HEK293 (cell line): ENCODE data around the gene HPCAL1.

Experiments
- CTCF ChIA-PET: fragments of 350-600 bp; formaldehyde crosslinking; extraction: SDS; loops from one replicate; lab custom pipeline; 2021; ENCODE audit warnings: antibody characterized with exemption; lab: Yijun Ruan, JAX
- POLR2A ChIA-PET: fragments of 300-600 bp; formaldehyde crosslinking; extraction: SDS; loops from one replicate; lab custom pipeline; 2020; ENCODE audit warnings: antibody characterized with exemption, inconsistent platforms; lab: Yijun Ruan, JAX
- H3K27ac ChIP-seq: fragments of 200-500 bp; sonication (Bioruptor generic); 2 replicates; pipeline ENCODE4 v1.5.1; 2014; ENCODE audit warnings: low read depth, low read length, control low read depth, inconsistent platforms; ENCODE audit errors: extremely low read depth
- H3K36me3 ChIP-seq, 2 experiments: fragments of 200-500 bp in 1 of 2; sonication (Bioruptor generic) in 1 of 2; 1 replicate in 1 of 2; 2 replicates in 1 of 2; pipeline ENCODE4 v1.5.1; 2014 to 2017; ENCODE audit warnings: inconsistent platforms in 2 of 2, low read length in 2 of 2; ENCODE audit not compliant: control insufficient read depth in 2 of 2, insufficient read depth in 1 of 2
- H3K4me1 ChIP-seq: fragments of 200-500 bp; sonication (Bioruptor generic); 2 replicates; pipeline ENCODE4 v1.5.1; 2014; ENCODE audit warnings: mild to moderate bottlenecking, low read length, inconsistent platforms; ENCODE audit not compliant: control insufficient read depth, insufficient read depth
- H3K4me3 ChIP-seq: 2 replicates; pipeline ENCODE4 v1.5.1; 2011; ENCODE audit warnings: low read depth, mild to moderate bottlenecking, control low read depth, low read length, moderate library complexity
- H3K9me3 ChIP-seq: fragments of 200-500 bp; sonication (Bioruptor generic); 2 replicates; pipeline ENCODE4 v1.5.1; 2014; ENCODE audit warnings: low read depth, low read length, inconsistent platforms; ENCODE audit not compliant: control insufficient read depth, insufficient read depth
- HOXD13 ChIP-seq: sonication (generic); formaldehyde crosslinking; IDR thresholded peaks from 2 replicates; pipeline ENCODE4 v1.8.0; 2022; ENCODE audit warnings: missing genetic modification reagents, borderline replicate concordance
- OVOL3 ChIP-seq: fragments of 450-650 bp; formaldehyde crosslinking; IDR thresholded peaks from 2 replicates; pipeline ENCODE4 v1.5.1; 2016; ENCODE audit warnings: missing biosample characterization, missing genetic modification characterization
- PRDM2 ChIP-seq: fragments of 450-650 bp; formaldehyde crosslinking; IDR thresholded peaks from 2 replicates; pipeline ENCODE4 v1.5.1; 2016; ENCODE audit warnings: missing biosample characterization, missing genetic modification characterization, borderline replicate concordance
- SP2 ChIP-seq: fragments of 450-650 bp; formaldehyde crosslinking; IDR thresholded peaks from 2 replicates; pipeline ENCODE4 v1.5.1; 2016; ENCODE audit warnings: missing biosample characterization, missing genetic modification characterization
- SP3 ChIP-seq: fragments of 450-650 bp; formaldehyde crosslinking; IDR thresholded peaks from 2 replicates; pipeline ENCODE4 v1.5.1; 2016; ENCODE audit warnings: missing biosample characterization, missing genetic modification characterization
- ZBTB1 ChIP-seq: fragments of 450-650 bp; formaldehyde crosslinking; IDR thresholded peaks from 2 replicates; pipeline ENCODE4 v1.5.1; 2016; ENCODE audit warnings: missing biosample characterization, missing genetic modification characterization
- ZBTB44 ChIP-seq: fragments of 450-650 bp; IDR thresholded peaks from 2 replicates; pipeline ENCODE4 v1.5.1; 2018; ENCODE audit warnings: missing biosample characterization, mild to moderate bottlenecking, missing genetic modification characterization
- ZNF148 ChIP-seq: fragments of 450-650 bp; formaldehyde crosslinking; IDR thresholded peaks from 2 replicates; pipeline ENCODE4 v1.5.0; 2017; ENCODE audit warnings: missing biosample characterization, missing genetic modification characterization, borderline replicate concordance
- ZNF16 ChIP-seq: fragments of 450-650 bp; formaldehyde crosslinking; IDR thresholded peaks from 2 replicates; pipeline ENCODE4 v1.5.1; 2016; ENCODE audit warnings: low read depth, missing biosample characterization, missing genetic modification characterization
- ZNF175 ChIP-seq: fragments of 450-650 bp; formaldehyde crosslinking; IDR thresholded peaks from 2 replicates; pipeline ENCODE4 v1.5.1; 2016; ENCODE audit warnings: missing biosample characterization, missing genetic modification characterization
- ZNF18 ChIP-seq: fragments of 450-650 bp; formaldehyde crosslinking; IDR thresholded peaks from 2 replicates; pipeline ENCODE4 v1.5.1; 2016; ENCODE audit warnings: missing biosample characterization, missing genetic modification characterization
- ZNF19 ChIP-seq: fragments of 450-650 bp; formaldehyde crosslinking; IDR thresholded peaks from 2 replicates; pipeline ENCODE4; 2016; ENCODE audit warnings: missing biosample characterization, missing genetic modification characterization, low read depth
- ZNF48 ChIP-seq: fragments of 450-650 bp; formaldehyde crosslinking; IDR thresholded peaks from 2 replicates; pipeline ENCODE4 v1.5.1; 2016; ENCODE audit warnings: missing biosample characterization, missing genetic modification characterization
- ZNF555 ChIP-seq: fragments of 450-650 bp; formaldehyde crosslinking; conservative IDR thresholded peaks from 2 replicates; pipeline ENCODE4 v1.5.1; 2017; ENCODE audit warnings: missing biosample characterization, mild to moderate bottlenecking, missing genetic modification characterization, inconsistent platforms
- ZNF623 ChIP-seq: fragments of 450-650 bp; formaldehyde crosslinking; IDR thresholded peaks from 2 replicates; pipeline ENCODE4 v1.5.1; 2016; ENCODE audit warnings: missing biosample characterization, missing genetic modification characterization
- ZNF830 ChIP-seq: fragments of 450-650 bp; IDR thresholded peaks from 2 replicates; pipeline ENCODE4 v1.5.0; 2018; ENCODE audit warnings: missing biosample characterization, missing genetic modification characterization, low read depth, mild to moderate bottlenecking, moderate library complexity
- ZNF843 ChIP-seq: fragments of 450-650 bp; formaldehyde crosslinking; IDR thresholded peaks from 2 replicates; pipeline ENCODE4 v1.5.1; 2016; ENCODE audit warnings: missing biosample characterization, missing genetic modification characterization
- ZSCAN5A ChIP-seq: fragments of 450-650 bp; formaldehyde crosslinking; IDR thresholded peaks from 2 replicates; pipeline ENCODE4 v1.5.1; 2016; ENCODE audit warnings: missing biosample characterization, missing genetic modification characterization

HPCAL1 gene

GRCh38 chr2:10439971-10440370 lies 137.3 kb downstream of the HPCAL1 start:
- Histone ChIP-seq H3K4me3 (no peak overlapping the region), H3K4me1 (no peaks in the 10 kb centered on the region), H3K36me3 (peaks cover 42 to 65% of the 10 kb centered on the region in 2 experiments), H3K27ac (no peak overlapping the region), H3K9me3 (no peaks in the 10 kb centered on the region)
- TF ChIP-seq ZNF16 (no peak), ZNF830 (no peak), ZNF555 (tag by site-specific recombination) (no peak), PRDM2 (tag by site-specific recombination) (no peak), ZNF18 (tag by site-specific recombination) (no peak), ZNF48 (no peak), SP3 (tag by site-specific recombination) (no peak), ZBTB1 (tag by site-specific recombination) (no peak), ZNF19 (no peak), OVOL3 (tag by site-specific recombination) (no peak), ZSCAN5A (tag by site-specific recombination) (no peak), HOXD13 (no peak), ZNF843 (tag by site-specific recombination) (no peak), ZNF623 (tag by site-specific recombination) (no peak), ZNF148 (tag by site-specific recombination) (no peak), ZBTB44 (tag by site-specific recombination) (no peak), SP2 (tag by site-specific recombination) (no peak), ZNF175 (tag by site-specific recombination) (no peak)
- ChIA-PET POLR2A (interaction anchor here (0.5 to 1.8 kb wide), 5 partner anchors 8 to 237 kb away, joined by 3 to 14 read pairs (median 6); partner anchors contain the start of gene ODC1), CTCF (interaction anchor here (1.4 kb wide), 1 partner anchor 30 kb away, joined by 3 read pairs; no protein-coding TSS in a partner anchor)
